Hippocampal formation (tissue), 2 donors: ENCODE measurements around the gene FLOT2.
"Not testable (repeated sequence)": the region's sequence is repeated elsewhere in the genome, so short reads cannot be mapped to it uniquely, and the experiment has no call there.

ENCODE experiments used
- DNase-seq, 2 donors: peaks; one replicate each; lab custom pipeline; 2025; lab: John Stamatoyannopoulos, UW

Gene FLOT2

DNA sequence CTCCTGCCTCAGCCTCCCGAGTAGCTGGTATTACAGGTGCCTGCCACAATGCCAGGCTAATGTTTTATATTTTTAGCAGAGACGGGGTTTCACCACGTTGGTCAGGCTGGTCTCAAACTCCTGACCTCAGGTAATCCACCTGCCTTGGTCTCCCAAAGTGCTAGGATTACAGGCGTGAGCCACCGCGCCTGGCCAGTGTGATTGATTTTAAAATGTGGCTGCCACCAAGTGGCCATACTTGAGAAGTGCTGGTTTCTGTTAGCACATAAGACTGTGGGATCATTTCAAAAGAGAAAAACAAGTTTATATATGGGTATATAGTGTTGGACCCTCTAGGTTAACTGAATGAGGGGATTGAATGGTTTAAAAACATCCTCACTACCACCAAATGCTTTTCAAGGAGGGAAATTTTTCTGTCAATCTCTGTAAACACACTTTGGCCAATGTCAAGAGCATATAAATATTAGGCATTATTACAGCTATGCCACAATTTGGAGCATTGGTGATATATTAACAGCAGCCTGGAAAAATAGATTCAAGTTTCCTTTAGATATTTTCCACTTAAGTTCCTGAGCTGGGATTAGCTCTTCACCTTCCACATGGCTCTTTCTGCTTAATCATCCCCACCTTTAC, 18.9 kb upstream of the FLOT2 start:
- DNase-seq: peak; percentile 16 to 18

- DNase-seq: no peak
Observed at GRCh38 chr17:28912938-28913333, 15.4 kb upstream of the FLOT2 start.

DNA sequence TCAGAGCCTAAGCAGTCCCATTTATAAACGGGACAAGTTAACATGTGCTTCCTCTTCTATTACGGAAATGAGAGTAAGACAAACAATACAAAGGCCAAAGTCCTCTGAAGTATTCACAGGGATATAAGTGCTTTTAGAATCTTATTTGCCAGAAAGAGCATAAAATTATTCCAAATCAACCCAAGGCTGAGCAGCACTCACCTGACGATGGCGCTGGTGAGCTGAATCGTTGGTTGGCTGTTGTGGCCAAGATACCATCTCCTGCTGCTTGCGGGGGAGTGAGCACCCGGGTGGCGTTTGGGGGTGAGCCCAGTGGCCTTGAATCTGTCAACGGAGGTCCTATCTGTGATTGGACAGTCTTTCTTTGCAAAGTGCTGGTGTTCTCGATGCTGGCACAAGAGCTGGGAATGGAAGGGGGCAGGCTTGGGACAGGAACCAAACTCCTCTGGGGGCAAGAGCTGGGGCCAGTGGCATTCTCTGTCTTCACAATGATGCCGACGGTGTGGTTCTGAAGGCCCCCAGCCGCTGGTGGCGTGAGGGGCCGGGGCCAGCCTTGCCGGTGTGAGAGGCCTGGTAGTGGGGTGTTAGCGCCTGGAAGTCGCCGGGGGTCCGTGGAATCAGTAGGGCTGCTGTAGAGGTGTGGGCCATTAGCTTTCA, 14.9 kb upstream of the FLOT2 start:
- no peak for DNase-seq

- DNase-seq: no peak
Observed at GRCh38 chr17:28911411-28912045, 14.0 kb upstream of the FLOT2 start.

- DNase-seq: no peak
Observed at GRCh38 chr17:28910534-28910933, 13.0 kb upstream of the FLOT2 start.

DNA sequence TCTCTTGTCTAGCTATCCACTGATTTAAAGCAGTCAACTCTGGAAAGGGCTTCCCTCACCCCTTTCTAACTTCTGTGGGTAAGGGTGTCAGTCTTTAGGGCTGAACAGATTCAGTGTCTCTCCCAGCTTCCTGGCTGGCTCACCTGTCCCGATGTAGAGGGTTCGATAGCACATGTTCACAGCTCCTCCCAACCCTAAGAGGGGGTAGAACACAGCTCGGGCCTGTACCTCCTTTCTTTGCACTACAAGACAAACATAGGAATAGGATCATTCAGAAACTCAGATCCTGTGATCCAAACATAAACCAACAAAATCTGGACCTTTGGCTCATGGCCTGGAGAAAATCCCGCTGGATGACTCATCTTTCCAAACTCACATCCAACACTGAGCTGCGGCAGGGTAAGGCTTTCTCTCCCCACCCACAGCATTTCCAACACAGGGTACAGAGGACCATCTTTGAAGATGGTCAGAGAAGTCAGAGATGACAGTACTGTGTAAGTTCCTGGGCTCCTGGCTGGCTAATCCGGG, 11.2 kb upstream of the FLOT2 start:
- DNase-seq: no peak

GRCh38 chr17:28907709-28908475, 10.4 kb upstream of the FLOT2 start:
- no peak for DNase-seq

DNA sequence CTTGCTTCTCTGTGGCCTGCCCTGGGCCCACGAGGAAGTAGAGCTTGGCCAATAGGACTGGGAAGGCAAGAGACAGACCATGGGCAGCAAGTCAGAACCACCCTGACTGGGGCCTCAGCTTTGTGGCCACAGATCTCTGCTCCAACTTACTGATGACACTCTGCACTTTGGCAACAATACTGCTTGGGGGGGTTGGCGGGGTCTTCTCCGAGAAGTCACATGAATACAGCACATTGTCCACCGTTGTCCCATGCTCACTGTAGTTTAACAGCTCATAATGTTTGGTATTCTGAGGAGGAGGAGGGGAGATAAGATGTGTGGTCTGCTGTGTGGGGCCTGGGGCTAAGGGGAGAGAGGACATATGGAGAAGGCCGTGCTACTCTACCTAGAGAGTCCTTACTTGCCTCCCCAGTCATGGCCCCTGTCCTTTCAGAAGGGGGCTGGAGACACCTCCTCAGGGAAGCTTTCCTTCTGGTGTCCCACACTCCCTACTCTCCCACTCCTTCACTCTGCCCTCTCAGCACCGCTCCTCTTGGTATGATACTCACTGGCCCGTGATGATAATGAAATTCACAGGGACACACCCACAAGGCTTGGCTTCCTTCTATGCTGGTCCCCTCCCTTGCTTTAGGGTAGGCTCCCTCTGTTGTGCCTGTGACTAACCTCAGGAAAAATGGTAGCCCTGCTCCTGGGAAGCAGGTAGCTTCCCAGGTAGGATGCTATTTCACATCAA, 9.3 kb upstream of the FLOT2 start:
- DNase-seq: peak in 1 of 2 donors; percentile 18

DNA sequence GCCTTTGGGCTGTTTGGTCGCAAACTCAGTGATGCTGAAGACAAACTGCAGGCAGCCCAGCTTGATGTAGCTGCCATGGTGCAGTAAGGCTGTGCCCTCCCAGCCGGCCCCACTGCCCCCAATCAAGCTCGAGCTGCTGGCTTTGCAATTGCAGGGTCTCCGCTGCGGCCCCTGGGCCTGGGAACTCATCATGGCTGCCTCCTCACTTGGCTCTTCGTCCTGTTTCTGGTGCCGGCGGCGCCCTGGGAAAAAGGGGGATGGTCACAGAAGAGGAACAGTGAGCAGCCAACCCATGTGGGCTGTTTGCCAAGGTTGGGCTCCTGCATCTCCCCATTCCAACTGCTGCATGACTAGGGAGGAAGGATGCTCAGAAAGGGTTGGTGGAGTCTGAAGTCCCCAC, 8.7 kb upstream of the FLOT2 start:
- DNase-seq: no peak

DNA sequence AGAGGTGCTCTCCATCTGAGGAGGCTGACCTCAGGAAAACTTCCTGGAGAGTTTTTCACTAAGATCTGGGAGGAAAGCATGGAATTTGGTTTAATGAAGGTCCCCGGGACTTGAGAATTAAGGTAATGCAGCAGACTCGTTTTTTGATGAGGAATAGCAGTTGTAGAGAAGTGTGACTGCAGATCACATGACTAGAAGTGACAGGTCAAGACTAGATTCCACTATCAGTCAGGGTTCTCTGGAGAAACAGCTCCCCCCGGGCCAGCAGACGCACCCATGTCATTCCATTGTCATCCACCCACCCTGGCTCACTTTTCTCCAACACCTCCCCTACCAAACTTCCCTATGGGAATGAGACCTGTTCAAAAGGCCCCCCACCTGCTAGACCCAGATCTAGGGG, 7.3 kb upstream of the FLOT2 start:
- DNase-seq: no peak

DNA sequence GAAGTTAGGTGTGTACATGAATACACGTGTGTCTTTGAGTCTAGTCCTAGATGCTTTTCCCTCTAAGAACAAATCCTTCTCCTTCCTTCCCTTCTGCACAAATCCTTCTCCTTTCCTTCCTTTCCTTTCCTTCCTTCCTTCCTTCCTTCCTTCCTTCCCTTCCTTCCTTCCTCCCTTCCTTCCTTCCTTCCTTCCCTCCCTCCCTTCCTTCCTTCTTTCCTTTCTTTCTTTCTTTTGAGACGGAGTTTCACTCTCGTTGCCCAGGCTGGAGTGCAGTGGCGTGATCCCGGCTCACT, 6.0 kb upstream of the FLOT2 start:
- DNase-seq: not testable (repeated sequence)

DNA sequence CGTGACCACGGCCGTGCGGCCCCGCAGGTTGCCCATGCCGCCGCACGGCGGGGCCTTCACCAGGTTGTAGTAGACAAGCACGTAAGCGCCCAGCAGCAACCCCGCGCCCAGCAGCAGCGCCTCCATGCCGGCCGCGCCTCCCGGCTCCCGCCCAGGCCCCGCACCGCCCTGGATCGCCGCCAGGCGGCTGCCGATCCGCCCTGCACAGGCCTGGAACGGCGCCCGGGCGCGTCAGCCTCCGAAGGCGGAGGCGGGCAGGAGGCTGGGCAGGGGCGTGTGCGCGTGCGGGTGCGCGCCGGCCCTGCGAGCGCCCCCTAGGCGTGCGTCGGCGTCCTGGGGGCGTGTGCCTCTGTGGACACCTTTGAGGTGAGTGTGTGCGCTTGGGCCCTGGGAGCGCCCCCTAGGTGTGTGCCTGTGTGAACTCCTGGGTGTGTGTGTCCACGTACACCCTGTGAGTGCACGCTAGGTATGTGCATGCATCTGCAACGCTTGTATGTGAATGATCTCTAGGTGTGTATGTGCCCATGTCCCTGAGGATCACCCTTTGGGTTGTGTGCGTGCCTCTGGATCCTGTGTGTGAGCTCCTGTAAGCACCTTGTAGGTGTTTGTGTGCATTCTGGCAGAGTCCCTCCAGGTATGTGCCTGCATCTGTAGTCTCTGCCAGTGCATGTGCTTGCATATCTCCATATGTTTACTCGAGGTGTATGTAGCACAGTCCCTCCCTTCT, 5.4 kb upstream of the FLOT2 start, which contains the start of gene DHRS13:
Gene DHRS13 (minus strand): TSS at position 261 of the 727 bp plus-strand sequence. CDS start 135 bp downstream, at position 126.
- peak; percentile 66 to 79 for DNase-seq

DNA sequence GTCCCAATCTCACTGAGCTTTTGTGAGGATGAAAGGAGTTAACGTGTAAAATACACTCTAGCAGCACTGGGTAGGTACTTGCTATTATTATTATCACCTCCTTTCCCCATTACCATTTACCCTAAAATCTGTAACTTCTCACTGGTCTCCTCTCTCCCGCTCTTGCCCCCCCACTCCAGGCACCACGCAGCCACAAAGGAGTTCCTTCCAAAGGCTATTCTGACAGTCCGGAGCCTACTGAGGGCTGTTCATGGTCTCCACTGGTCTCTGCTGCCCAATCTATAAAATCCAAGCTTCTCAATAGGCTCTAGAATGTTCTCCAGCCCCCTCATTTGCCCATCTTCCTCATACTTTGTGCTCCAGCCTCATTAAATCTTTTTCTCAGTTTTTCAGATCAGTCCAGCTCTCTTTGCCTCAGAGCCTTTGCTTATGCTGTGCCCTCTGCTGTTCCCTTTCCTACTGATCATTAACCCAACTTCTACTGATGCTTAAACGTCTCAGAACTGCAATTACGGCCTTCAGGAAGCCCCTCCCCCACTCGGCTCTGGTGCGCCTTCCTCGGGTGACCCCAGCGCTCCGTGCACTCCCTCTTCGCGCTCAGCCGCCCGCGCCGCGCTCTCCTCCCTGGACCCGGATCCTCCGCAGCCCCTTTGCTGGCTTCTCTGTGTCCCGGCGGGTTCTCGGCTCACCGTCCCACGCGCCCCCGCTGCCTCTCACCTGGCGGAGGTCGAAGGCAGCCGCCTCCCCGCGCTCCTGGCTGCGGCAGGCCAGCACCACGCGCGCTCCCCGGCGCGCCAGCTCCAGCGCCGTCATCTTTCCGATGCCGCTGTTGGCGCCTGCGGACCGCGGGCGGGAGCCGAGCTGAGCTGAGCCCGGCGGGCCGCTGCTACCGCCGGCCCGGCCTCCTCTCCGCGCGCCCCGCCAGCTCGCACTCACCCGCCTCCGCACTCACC, 4.6 kb upstream of the FLOT2 start:
- DNase-seq: no peak

DNA sequence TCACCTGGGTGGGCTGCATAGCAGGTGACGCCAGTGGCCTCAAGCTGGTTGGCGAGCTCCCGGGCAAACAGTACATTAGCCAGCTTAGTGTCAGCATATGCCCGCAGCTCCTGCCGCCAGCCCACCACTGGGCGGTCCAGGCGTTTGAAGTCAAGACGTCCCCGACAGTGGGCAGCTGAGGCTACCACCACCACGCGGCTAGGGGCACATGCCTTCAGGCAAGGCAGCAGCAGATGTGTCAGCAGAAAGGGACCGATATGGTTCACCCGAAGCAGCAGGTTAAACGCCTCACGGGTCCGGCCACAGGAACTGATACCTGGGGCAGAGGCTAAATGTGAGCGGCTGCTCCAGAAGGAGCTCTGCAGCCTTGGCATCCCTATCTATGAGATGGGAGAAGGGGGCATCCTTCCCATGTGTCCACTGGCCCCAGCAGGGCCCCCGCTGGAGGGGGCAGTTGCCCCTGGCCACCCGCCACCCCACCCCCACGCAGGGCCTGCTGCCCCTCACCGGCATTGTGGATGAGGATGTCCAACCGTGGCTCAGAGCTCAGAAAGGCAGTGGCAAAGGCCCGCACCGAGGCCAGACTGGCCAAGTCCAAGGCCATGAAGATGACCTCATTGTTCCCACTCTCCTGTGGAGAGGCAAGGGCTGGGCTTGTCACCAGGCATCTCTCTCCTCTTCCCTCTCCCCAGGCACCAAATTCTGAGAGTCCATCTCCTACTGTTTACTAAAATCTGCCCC, 3.6 kb upstream of the FLOT2 start:
- no peak for DNase-seq

DNA sequence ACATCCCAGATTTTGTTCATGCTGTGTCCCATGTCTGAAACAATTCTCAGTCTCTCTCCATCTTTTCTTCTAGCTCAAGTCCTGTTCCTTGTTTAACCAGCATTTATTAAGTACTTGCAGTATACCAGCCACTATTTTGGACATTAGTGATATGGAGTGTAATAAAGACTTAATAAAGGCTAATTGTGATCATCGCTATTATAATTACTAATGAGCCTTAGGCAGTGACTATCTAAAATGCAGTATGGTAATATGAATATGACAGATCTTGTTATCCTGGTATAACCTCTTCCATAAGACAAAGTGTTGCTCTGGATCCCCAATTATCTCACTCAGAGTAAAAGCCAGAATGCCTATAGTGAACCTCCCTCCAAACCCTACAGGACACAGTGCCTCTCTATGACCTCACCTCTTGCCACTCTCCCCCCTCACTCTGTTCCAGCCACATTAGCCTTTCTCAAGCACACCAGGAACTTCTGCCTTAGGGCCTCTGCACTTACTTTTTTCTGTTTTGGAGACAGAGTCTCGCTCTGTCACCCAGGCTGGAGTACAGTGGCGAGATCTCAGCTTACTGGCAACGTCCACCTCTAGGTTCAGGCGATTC, 1.8 kb upstream of the FLOT2 start:
- no peak for DNase-seq

DNA sequence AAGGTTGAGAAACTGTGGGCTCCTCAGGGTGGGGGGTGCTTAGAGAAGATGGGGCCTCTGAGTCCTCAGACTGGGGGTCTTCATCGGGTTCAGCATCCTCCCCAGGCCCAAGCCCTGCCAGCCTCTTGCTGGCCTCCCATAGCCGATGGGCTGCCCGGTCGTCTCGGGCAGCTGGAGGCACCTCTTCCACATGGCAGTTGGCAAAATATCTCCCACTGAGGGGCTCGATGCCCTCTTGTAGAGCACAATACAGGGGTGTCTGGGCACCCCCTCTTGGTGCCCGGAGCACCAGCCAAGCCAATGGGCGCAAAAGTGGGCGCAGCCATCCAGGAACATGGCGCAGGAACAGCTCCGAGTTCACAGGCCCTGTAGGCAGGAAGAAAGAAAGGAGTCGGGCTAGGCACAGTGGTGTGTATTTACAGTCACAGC, 1.0 kb upstream of the FLOT2 start:
- DNase-seq: no peak

- DNase-seq: no peak
Observed at GRCh38 chr17:28897769-28898526, 415 bp upstream of the FLOT2 start.

DNA sequence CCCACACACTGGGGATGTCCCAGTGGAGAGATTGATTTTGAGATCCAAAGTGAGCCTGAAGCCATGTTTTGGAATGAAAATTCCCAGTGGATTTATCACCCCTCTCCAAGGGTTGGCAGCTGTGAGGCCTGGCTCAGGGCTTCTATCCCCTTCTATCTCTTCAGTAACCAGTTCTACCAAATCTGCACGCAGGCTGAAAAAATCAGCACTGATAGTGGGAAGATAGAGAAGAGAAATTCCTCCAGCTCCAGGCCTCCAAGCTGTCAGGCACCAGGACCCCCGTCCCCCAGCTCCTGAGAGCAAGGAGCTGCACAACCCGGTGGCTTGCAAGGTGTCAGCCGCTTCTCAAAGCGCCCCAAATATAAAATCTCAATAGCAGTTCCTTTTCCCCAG, 1.0 kb downstream of the FLOT2 start:
- DNase-seq: no peak
